HG02763 (cell line): ENCODE results near the gene FGFRL1.
"Not testable (repeated sequence)": the region's sequence is repeated elsewhere in the genome, so short reads cannot be mapped to it uniquely, and the experiment has no call there.

Experiments
- ATAC-seq: cut with Tn5 transposase; IDR thresholded peaks from one replicate; pipeline ENCODE4 v1.9.1; 2021; ENCODE audit warnings: mild to moderate bottlenecking, moderate library complexity; ENCODE audit not compliant: unreplicated experiment

FGFRL1 gene

DNA sequence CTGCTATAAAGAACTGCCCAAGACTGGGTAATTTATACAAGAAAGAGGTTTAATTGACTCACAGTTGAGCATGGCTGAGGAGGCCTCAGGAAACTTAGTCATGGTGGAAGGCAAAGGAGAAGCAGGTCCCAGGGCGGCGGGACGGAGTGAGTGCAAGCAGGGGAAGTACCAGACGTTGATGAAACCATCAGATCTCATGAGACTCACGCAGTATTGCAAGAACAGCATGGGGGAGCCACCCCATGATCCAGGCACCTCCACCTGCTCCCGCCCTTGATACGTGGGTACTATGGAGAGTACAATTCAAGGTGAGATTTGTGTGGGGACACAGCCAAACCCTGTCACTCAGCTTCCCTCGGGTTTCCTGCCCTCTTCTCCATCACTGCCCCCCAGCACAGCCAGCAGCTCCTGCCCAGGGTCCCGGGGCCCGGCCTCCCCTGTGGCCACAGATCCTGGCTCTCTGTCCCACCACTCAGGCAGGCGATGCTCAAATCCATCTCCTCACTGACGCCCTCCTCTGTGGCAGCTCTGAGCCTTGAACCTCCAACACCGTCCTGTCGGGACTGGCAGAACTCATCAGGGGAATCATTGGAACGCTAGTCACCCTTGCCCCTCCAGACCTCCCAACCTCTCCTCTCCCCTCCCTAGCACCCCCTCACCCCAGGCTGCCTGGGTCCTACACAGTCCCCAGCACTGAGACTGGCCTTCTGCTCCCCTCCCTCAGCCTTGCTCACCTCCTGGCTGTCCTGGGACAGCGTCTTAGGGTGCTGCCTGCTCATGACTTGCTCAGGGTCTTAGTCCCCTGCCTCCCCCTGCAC is 37.6 kb downstream of the FGFRL1 start:
- ATAC-seq: no peak

DNA sequence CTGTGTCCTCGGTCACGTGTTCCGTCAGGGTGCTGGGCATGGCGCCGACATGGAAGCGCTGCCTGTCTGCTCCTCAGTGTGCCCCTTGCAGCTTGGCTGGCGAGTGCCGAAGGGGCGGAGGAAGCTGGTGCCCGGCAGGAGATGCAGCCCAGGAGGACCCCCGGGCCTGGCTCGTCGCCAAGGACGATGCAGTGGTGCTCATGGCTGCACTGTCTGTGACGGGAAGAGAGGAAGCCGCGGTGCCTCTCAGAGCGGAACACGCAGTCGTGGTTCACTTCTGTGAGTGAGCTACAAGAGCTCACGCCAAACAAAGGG is 38.1 kb downstream of the FGFRL1 start:
- ATAC-seq: no peak

- ATAC-seq: no peak
Measured at GRCh38 chr4:1050486-1051213, 39.2 kb downstream of the FGFRL1 start.

GRCh38 chr4:1051472-1051871 is 40.0 kb downstream of the FGFRL1 start:
- no peak for ATAC-seq

DNA sequence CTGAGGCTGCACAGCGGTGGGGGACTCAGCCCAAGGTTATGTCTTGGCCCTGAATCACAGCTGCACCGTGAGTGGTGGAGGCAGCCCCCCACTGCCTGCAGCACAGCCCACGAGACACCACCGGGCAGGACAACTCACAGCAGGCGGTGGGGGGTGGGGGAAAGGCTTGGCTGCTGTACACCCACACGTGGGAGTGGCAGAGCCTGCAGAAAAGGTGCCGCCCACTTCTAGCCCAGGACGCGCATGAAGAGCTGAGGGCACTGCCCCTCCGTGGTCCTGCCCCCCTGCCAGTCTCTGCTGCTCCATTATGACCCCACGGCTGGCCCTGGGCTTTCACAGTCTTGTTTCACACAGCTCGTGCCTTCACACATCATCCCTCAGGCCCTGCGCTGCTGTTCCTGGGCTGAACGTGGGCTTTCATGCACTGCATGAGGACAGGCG is 40.8 kb downstream of the FGFRL1 start:
- ATAC-seq: no peak

DNA sequence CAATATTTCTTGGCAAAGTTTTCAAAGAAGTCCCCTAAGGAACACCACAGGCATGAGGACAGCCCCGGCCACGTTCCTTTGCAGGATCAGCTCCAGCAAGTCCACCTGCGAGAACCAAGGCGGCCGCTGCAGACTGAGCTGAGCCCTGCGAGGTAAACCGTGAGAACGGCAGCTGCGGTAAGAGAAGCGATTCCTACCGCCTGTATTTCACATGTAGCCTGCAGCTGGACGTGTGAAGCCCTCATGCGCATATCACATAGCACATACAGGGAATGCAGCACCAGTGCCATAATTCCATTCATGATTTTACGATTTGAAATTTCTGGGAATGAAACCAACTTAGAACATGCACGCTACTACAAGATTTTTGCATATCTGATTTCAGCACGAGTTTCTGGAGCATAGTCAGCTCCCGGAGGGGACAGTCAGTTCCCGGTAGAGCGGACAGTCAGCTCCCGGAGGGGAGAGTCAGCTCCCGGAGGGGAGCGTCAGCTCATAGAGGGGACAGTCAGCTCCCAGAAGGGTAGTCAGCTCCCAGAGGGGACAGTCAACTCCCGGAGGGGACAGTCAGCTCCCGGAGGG is 41.7 kb downstream of the FGFRL1 start:
- ATAC-seq: no peak

- ATAC-seq: not testable (repeated sequence)
Measured at GRCh38 chr4:1053891-1054290, 42.5 kb downstream of the FGFRL1 start.

- not testable (repeated sequence) for ATAC-seq
Measured at GRCh38 chr4:1054696-1055242, 43.3 kb downstream of the FGFRL1 start.

- not testable (repeated sequence) for ATAC-seq
Measured at GRCh38 chr4:1055243-1055701, 43.8 kb downstream of the FGFRL1 start.

- ATAC-seq: peak; percentile 45
Measured at GRCh38 chr4:1055721-1056590, 44.5 kb downstream of the FGFRL1 start.

DNA sequence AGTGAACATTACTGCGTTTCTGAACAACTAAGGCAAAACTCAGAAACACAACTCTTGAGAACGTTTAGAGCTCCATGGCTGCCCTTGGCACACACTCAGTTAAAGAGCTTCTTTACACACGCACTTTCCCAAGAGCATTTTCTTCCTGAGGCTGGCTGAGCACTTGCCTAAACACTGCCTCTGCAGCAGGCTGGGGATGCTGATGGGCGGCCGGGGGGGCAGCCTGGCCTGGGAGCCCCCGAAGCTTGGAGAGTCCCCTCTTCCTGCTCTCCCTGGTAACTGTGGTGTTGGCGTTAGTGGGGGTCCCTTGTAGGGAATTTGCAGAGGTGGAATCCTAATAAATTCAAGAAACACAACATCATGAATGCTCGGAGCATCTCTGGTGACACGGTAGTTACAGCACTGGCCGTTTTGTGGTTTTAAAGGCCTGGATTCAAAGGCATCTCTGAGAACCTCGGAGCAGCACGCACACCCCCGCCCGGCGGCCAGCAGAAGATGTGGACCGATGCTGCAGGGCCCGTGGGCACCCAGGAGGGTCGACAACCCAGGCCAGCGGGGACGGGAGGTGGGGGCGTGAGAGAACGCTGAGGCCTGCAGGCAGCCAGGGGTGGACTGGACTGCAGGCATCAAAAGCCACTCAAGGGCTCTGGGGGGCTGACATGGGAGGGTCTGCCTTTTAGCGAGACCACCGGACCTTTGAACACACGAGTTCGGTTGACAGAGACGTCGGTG is 45.4 kb downstream of the FGFRL1 start:
- no peak for ATAC-seq

GRCh38 chr4:1057403-1057745 is 45.9 kb downstream of the FGFRL1 start:
- ATAC-seq: no peak

DNA sequence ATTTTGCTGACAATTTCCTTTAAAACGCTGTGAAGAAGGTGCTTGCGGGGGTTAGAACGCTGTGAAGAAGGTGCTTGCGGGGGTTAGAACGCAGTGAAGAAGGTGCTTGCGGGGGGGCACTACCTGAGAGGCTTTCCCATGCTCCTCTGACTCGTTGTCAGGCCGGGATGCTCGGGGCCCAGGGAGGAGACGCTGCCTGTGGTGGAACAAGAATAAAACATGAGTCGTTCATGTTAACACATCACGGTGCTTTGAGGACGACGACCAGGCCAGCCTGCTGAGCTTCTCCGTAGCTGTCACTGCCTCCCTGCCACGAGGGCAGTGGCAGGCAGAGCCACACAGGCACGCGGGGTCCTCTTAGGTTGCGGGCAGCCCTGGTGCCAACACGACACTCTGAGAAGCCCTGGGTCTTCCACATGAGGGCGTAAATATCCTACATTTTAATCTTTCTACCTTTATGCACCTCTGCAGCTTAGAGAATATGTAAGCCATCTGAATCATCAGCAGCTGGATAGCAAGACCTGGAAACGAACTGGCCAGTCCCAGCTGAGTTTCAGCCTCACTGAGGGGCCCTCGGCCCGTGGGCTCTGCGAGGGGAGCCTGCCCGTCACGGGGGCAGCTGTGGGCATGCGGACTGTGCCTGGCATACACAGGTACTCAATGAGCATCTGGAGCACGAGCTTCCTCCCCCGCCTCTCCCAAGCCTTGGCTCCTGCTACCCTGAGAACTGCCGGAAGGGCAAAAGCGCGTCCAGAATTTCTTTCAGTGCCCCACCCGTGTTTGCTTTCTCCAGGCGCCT is 47.0 kb downstream of the FGFRL1 start:
- no peak for ATAC-seq

DNA sequence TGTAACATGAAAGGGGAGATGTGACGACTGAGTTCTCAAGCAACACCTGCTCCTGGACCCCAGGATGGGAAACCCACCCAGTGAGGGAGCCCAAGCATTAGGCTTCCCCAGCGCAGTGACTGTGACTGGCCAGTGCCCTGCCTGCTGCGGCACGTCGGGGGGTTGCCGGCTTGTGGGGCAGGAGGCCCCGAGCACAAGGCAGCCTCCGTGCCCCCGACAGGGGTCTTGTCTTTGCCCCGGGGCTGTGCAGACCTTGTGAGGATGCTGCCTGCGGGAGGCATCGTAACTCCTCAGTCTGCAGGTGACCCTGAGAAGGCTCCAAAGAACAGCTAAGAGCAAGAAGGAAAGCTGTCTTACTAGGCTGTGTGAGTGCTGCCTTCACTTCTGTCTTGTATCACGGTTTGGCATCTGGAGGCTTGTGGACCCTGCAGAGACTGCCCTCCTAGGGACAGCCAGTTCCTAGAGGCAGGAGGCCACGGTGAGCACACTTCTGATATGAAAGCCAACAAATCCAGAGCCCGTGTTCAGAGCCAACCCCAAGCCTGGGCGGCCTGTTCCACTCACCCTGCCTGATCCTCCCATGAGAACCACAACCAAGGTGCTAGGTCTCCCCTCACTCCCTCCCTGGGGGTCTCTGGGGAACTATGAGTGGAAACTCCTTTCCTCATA is 47.7 kb downstream of the FGFRL1 start:
- no peak for ATAC-seq

- ATAC-seq: no peak
Measured at GRCh38 chr4:1060121-1060520, 48.7 kb downstream of the FGFRL1 start.

DNA sequence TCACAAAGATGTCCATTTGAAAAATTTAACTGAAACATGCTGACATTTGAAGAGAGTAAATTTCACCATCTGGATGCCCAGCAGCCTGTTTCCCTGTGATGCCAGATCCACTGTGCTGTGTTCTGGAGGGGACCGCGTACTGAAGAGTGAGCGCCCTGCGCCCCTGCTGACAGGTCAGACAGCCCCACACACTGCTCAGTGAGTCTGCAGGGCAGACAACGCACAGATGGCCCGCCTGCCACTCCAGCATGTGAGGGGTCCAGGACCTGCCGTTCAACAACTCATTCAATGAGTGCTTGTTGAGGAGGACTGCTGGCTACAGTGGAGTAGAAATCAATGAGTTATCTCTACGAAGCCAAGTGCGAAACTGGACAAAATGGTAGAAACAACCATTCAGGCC is 49.2 kb downstream of the FGFRL1 start:
- ATAC-seq: no peak

DNA sequence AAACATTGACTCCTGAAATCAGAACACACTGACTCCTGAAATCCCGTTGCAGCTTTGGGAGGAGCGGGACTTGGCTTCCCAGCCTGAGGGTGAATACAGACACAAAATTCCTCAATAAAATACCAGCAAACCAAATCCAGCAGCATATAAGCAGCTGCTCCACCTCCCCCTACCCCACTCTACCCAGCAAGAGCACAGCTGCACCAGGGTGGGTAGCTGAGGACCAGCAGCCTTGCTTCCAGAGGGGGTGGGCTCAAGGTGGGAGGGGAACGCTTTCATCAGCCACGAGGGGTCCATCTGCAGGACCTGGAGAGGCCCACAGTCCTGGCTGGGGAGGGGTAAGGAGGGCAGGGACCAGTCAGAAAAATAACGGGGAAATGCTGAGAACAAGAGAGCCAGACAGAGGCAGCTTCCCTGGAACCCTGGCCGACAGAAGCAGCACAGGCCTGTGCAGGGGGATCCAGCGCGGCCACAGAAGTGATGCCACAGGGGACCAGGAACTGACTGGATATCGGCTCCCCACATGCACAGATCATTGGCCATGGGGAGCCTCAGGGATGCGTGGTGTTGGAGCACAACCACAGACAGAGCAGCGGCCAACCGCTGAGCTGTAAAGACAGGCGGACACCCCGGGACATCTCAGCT is 49.8 kb downstream of the FGFRL1 start:
- no peak for ATAC-seq

- no peak for ATAC-seq
Measured at GRCh38 chr4:1061760-1062159, 50.3 kb downstream of the FGFRL1 start.
